Activated CD4-positive, CD25-positive, alpha-beta regulatory T cell treated with anti-CD3 and anti-CD28 coated beads, Interleukin-2, amount 50 U/mL, for 16 hours (primary cell): ENCODE data around the gene ST6GALNAC5.
"Not testable (repeated sequence)": the region's sequence is repeated elsewhere in the genome, so short reads cannot be mapped to it uniquely, and the experiment has no call there.

Experiments
- DNase-seq: peaks from one replicate; pipeline ENCODE4 v3.0.0-alpha.2; 2020; ENCODE audit warnings: low read depth, low spot score

ST6GALNAC5 gene

GRCh38 chr1:76938304-76938703 is 71.0 kb downstream of the ST6GALNAC5 start:
- no peak for DNase-seq

DNA sequence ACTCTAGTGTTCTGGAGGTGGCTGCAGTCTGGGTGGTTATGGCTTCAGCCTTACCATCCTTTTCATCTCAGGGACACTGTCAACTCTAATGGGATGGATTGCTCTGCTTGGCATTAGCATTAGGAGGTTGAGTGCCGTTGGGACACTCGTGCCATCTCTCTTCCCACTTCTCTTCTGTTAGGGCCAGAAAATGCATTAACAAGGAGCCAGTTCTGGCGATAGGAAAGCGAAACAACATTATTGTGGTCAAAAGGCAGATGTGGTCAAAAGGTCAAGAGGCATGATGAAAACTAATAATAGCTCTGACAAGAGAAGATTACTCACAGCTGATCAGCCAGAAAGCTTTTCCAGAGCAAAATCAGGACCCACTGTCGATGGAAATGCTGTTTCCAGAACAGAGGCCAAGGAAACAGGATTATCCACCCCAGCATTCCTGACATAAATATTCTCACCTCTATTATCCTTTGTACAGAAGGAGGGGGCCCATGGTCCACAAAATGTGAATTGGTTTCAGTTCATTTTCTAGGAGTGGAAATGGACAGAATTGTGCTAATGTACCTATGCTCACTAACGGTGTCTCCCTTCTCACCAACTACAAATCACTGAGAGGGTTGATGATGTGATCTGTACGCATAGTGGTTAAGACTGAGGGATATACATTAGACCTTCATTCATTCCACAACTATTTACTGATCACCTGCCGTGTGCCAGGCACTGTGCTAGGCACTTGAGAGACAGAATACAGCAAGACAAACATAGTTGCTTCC is 72.0 kb downstream of the ST6GALNAC5 start:
- DNase-seq: no peak

- no peak for DNase-seq
These were observed 72.5 kb downstream of the ST6GALNAC5 start for GRCh38 chr1:76939817-76940216.

DNA sequence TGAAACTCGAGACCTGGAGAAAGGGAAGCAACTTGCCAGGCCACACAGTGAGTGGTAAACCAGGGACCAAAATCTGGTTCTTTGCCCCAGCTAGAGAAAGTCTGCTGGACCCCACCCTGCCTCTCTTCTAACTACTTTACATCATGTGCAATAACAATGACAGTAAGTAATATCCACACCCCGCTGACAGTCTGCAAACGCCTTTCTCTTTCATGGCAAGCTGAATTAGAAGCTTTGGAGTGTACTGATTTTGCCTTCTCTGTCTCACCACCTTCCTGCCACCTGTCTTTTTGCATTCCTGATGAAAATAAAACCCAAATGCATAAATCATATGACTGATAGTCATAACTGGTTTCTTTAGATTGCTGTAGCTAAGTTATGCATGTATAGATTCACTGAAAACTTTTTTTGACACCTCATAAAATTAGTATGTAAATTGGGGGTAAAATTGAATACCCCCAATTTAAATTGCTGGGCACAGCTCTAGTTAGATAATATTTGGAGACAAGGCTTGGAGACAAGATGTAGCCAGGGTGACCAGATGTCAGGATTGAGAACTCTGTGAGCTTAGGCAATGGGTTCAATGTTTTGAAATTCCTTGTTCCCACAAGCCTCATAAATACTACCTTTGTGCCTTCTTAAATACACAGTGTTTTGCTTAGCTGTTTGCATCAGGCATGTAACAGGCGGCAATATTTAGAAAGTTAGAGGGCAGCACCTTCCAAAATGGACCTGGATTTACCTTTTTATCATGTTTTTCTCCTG is 73.5 kb downstream of the ST6GALNAC5 start:
- no peak for DNase-seq

DNA sequence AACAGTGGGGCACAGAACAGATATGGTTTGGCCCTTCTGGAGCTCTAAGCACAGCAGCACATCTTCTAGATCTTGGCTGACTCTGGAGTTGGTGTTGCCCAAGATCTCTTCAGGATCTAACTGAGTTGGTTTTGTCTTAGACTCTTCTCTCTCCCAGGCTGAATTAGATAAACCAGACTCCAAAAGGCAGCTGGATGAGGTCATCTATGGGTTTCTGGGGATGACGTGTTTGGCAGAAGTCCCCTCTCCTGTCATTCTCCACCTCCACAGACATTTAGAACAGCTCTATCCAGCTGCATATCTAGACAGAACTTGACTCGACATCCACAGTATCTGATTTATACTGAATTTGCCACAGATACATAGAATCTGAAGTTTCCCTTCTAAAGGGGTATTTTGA is 75.3 kb downstream of the ST6GALNAC5 start:
- DNase-seq: no peak

- no peak for DNase-seq
These were observed 77.7 kb downstream of the ST6GALNAC5 start for GRCh38 chr1:76944942-76945341.

GRCh38 chr1:76948846-76949245 is 81.6 kb downstream of the ST6GALNAC5 start:
- no peak for DNase-seq

GRCh38 chr1:76949503-76949902 is 82.2 kb downstream of the ST6GALNAC5 start:
- DNase-seq: no peak

DNA sequence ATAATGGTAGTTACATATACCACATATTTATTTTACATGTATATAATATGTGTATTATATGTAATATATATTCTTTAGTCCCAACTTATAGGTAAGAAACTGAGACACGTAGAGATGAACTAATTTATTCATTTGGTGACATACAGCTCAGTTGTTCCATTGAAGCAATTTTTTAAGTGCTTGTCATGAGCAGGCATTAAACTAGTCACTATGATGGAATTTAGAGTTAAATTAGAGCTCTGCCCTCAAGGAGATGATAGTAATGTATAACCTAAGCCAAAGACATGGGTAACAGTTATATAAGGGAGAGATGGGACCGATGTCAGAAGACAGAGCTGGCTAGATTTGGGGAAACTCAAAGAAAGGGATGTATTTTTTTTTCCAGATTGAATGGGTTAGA is 83.0 kb downstream of the ST6GALNAC5 start:
- no peak for DNase-seq

DNA sequence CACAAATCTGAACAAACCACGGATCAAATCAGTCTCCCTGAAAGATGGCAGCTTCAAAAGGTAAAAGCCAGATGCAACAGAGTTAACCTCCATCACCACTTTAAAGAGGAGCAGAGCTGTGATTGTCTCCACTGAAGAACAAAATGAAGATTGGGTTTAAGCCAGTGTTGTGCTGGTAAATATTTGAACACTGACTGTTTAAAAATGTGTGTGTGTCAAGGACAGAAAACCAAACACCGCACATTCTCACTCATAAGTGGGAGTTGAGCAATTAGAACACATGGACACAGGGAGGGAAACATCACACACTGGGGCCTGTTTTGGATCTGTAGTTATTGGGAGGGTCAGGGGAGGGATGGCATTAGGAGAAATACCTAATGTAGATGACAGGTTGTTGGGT is 83.9 kb downstream of the ST6GALNAC5 start:
- no peak for DNase-seq

DNA sequence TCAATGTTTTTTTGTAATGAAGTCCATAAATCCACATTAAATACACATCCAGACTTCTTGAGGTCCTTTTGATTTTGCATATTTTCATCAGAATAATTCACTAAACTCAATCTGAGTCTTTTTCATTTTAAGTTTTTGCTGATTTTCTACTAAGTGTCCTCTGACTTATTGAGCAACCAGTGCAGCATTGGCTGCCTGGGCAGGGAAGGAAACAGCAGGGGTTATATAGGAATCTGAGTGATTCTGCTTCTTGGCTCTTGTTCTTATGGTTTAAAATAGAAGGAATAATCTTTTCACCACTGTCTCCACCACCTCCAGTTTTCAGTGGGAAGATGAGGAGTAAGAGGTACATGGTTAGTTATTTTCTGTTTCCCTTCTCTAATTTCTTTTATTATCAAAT is 88.4 kb downstream of the ST6GALNAC5 start:
- no peak for DNase-seq

GRCh38 chr1:76957961-76958360 is 90.7 kb downstream of the ST6GALNAC5 start:
- no peak for DNase-seq

DNA sequence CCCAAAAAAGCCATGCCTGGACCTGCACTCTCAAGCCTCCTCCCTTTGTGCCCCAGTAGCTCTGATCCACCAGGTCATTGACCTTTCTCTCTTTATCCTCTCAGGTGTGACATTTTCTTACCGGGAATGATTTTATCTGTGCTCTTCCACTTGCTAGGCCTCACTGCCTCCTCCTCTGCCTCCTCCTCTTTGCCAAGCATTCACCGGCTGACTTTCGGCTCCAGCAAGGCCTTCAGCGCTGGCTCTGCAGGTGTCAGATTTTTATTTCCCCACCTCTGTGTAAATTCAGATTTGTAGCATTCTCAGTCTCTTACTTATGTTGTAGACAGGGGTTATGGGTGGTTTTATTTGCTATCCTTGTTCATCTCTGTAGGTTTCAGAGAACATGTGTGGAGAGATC is 91.5 kb downstream of the ST6GALNAC5 start:
- DNase-seq: no peak

DNA sequence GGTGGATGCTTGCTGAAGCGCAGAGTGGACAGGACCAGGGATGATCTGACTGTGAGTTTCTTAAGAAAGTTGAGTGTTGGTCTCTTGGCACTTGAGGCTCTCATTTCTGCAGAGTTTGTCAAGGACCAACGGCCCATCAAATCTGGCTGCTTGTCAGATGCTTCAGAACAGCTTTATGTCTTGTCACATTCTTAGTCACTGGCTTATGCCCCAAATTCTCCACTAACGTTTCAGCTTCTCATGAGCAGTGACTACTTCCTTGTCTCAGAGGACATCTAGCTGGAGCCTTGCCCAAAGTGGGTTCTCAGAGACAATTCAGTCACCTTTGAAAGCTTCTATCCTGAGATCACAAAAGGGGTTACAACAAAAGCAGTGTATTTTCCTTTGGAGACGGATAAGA is 92.3 kb downstream of the ST6GALNAC5 start:
- no peak for DNase-seq

- no peak for DNase-seq
These were observed 94.0 kb downstream of the ST6GALNAC5 start for GRCh38 chr1:76961181-76961819.

DNA sequence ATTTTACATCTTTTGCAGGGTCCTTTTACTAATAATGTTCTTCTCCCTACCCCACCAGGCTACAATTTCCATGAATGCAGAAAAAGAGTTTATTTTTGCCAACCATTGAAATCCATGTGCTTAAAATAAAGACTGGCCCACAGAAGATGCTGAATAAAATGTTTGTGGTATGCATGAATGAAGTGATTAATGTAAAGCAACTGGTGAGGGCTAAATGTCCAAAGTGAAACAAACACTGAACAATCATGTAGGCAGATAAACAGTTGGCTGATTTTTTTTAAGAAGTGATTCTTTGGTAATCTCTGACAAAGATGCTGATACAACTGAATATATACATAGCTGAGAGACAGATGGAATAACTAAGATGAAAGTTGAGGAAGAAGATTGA is 94.5 kb downstream of the ST6GALNAC5 start:
- DNase-seq: no peak

DNA sequence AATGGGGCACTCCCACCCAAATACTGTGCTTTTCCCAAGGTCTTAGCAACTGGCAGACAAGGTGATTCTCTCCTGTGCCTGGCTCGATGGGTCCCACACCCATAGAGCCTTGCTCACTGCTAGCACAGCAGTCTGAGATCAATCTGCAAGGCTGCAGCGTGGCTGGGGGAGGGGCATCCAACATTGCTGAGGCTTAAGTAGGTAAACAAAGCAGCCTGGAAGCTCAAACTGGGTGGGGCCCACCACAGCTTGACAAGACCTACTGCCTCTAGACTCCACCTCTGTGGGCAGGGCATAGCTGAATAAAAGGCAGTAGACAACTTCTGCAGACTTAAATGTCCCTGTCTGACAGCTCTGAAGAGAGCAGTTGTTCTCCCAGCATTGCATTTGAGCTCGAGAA is 114.0 kb downstream of the ST6GALNAC5 start:
- not testable (repeated sequence) for DNase-seq

DNA sequence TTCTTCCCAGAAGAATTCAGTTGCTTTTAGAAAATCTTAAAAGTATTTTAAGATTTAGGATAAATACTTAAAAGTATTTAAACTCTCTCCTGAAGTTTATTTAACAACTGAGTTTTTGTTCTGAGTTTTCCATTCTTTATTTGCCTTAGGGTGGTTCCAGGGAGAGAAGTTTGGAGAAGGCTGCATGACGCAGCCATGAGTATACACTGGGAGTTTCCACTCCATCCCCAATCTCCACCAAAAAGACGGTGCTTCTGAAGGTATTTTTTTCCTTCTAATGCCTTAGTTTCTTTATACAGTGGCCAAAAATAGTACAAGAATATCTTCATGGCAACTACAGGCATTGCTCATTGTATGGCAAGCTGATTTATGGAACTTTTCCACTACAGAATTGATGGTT is 122.7 kb downstream of the ST6GALNAC5 start:
- DNase-seq: no peak

DNA sequence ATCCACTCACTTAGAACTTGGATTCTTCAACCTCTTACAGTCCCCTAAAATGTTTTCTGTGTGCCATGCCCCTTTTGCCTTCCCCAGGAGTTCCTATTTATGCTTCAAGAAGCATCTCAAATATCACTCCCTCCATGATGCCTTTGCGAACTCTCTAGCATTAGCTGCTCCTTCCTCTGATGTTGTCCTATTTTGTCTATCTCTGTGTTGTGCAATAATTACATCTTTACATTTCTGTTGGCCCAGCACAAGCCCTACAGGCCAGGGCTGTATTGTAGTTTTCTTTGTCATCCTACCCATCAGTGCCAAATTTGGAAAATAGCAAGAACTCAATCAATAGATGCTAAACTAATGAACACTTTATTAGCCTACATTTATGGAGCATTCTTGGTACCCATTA is 125.8 kb downstream of the ST6GALNAC5 start:
- no peak for DNase-seq

GRCh38 chr1:76998582-76999223 is 131.4 kb downstream of the ST6GALNAC5 start:
- DNase-seq: no peak

DNA sequence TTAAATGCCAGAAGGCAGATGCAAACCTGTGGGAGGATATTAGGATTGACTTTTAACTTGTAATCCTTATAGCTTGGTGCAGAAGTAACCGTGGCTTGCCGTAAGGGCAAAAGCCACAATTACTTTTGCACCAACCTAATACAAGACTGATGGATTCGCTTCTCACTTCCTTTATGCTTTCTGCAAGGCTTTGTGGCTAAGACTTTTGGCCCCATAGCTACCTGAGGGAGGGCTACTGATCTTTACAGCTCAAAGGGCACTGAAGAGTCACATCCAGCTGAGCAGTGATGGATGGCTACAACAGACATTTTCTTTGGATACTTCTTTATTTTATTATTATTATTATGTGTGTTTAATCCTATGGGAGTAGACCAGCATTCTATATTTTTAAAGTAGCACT is 140.4 kb downstream of the ST6GALNAC5 start:
- DNase-seq: no peak

- no peak for DNase-seq
These were observed 143.7 kb downstream of the ST6GALNAC5 start for GRCh38 chr1:77010937-77011336.
